NCI-H1930 (cell line): Measurements from ENCODE around the gene SLC27A2.
"Not testable (repeated sequence)": the region's sequence is repeated elsewhere in the genome, so short reads cannot be mapped to it uniquely, and the experiment has no call there.

Source experiments
- DNase-seq, 2 experiments: peaks; one replicate each; lab custom pipeline; 2025; lab: John Stamatoyannopoulos, UW

The SLC27A2 gene

GRCh38 chr15:50163719-50164410, 18.1 kb upstream of the SLC27A2 start:
- DNase-seq, result no peak

- DNase-seq, result no peak
Observed at GRCh38 chr15:50164458-50164857, 17.5 kb upstream of the SLC27A2 start.

- no peak for DNase-seq
Observed at GRCh38 chr15:50166216-50166615, 15.8 kb upstream of the SLC27A2 start.

- no peak for DNase-seq
Observed at GRCh38 chr15:50167110-50167509, 14.9 kb upstream of the SLC27A2 start.

- DNase-seq, result no peak
Observed at GRCh38 chr15:50168379-50168778, 13.6 kb upstream of the SLC27A2 start.

GRCh38 chr15:50168783-50169411, 13.1 kb upstream of the SLC27A2 start:
- DNase-seq, result no peak

GRCh38 chr15:50172360-50172895, 9.6 kb upstream of the SLC27A2 start:
- not testable (repeated sequence) for DNase-seq

GRCh38 chr15:50176869-50177268, 5.1 kb upstream of the SLC27A2 start:
- no peak for DNase-seq

- DNase-seq, result no peak
Observed at GRCh38 chr15:50180091-50180490, 1.9 kb upstream of the SLC27A2 start.

GRCh38 chr15:50180582-50180981, 1.4 kb upstream of the SLC27A2 start:
- DNase-seq, result no peak

GRCh38 chr15:50181201-50181968, 611 bp upstream of the SLC27A2 start:
- DNase-seq, result no peak

GRCh38 chr15:50182219-50183013, 420 bp downstream of the SLC27A2 start:
- DNase-seq, result no peak

GRCh38 chr15:50183112-50183794, 1.3 kb downstream of the SLC27A2 start:
- no peak for DNase-seq

GRCh38 chr15:50184863-50185504, 3.0 kb downstream of the SLC27A2 start:
- DNase-seq, result no peak

GRCh38 chr15:50186090-50186489, 4.1 kb downstream of the SLC27A2 start:
- no peak for DNase-seq

GRCh38 chr15:50186752-50187151, 4.8 kb downstream of the SLC27A2 start:
- DNase-seq, result no peak

GRCh38 chr15:50187525-50187924, 5.5 kb downstream of the SLC27A2 start:
- no peak for DNase-seq

- DNase-seq, result no peak
Observed at GRCh38 chr15:50187997-50188396, 6.0 kb downstream of the SLC27A2 start.

GRCh38 chr15:50188793-50189192, 6.8 kb downstream of the SLC27A2 start:
- DNase-seq, result not testable (repeated sequence)

GRCh38 chr15:50189633-50190032, 7.6 kb downstream of the SLC27A2 start:
- DNase-seq, result no peak

GRCh38 chr15:50190166-50190570, 8.2 kb downstream of the SLC27A2 start:
- DNase-seq, result no peak
